Fibroblast of villous mesenchyme (primary cell): ENCODE results near the gene ASTN2. TPM values are rescaled to one million over a fixed set of nuclear protein-coding genes. Genes with fewer than 3 reads are reported as not detected.
"Not testable (repeated sequence)": the region's sequence is repeated elsewhere in the genome, so short reads cannot be mapped to it uniquely, and the experiment has no call there.

Experiments
- DNase-seq: peaks from one replicate; pipeline ENCODE4 v3.0.0-alpha.2; 2010; ENCODE audit warnings: low read depth
- H3K4me3 ChIP-seq: 2 replicates; pipeline ENCODE4 v1.5.1; 2011; ENCODE audit warnings: low read depth, mild to moderate bottlenecking, low read length
- total RNA-seq: library from RNA; depleted of rRNA; stranded (reverse); fragments of >200 nt; gene quantifications from 2 replicates; pipeline ENCODE4 v1.2.3, GENCODE V29; 2012
- TF ChIP-seq, protein P1 (sequence below): IDR thresholded peaks from 2 replicates; pipeline ENCODE4 v1.5.1; 2012; ENCODE audit warnings: low read depth, mild to moderate bottlenecking, low read length; ENCODE audit not compliant: insufficient read depth

Gene ASTN2
- total RNA-seq, 1 donor, result 5.6 TPM

DNA sequence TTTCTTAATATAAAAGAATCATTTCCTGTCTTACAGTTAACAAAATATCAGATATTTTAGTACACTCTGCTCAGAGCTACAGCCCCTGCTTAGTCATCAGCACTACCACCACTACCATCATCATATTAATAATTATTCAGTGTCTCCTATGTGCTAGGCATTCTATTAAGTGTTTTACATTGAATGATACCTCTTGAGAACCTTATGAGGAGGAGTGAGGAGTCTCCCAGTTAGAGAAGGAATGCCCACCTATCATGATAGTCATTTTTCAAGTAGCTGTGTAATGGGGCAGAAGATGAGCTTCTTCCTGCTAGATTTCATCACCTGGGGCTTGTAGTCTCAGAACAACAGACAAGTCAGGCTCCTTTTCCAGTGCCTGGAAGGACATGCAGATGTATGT is 489.7 kb downstream of the ASTN2 start:
- no peak for DNase-seq
- H3K4me3 ChIP-seq, result no peak overlapping the region
- TF ChIP-seq, protein P1, sequence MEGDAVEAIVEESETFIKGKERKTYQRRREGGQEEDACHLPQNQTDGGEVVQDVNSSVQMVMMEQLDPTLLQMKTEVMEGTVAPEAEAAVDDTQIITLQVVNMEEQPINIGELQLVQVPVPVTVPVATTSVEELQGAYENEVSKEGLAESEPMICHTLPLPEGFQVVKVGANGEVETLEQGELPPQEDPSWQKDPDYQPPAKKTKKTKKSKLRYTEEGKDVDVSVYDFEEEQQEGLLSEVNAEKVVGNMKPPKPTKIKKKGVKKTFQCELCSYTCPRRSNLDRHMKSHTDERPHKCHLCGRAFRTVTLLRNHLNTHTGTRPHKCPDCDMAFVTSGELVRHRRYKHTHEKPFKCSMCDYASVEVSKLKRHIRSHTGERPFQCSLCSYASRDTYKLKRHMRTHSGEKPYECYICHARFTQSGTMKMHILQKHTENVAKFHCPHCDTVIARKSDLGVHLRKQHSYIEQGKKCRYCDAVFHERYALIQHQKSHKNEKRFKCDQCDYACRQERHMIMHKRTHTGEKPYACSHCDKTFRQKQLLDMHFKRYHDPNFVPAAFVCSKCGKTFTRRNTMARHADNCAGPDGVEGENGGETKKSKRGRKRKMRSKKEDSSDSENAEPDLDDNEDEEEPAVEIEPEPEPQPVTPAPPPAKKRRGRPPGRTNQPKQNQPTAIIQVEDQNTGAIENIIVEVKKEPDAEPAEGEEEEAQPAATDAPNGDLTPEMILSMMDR, result no peak

DNA sequence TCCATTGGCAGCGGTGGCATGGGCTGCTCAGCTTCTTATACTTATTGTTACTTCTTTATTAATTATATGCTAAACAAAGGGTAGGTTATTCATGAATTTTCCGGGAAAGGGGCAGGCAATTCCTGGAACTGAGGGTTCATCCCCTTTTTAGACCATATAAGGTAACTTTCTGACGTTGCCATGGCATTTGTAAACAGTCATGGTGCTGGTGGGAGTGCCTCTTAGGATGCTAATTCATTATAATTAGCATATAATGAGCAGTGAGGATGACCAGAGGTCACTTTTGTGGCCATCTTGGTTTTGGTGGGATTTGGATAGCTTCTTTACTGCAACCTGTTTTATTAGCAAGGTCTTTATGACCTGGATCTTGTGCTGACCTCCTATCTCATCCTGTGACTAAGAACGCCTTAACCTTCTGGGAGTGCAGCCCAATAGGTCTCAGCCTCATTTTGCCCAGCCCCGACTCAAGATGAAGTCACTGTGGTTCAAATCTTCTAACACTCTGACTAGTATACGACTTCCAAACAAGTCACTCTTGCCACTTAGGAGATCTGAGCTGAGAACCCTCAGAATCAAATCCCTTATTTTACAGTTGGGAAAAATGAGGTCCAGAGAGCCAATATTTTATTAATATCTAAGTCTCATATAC is 490.3 kb downstream of the ASTN2 start:
- TF ChIP-seq, protein P1, result no peak
- no peak for DNase-seq
- H3K4me3 ChIP-seq, result no peak overlapping the region

DNA sequence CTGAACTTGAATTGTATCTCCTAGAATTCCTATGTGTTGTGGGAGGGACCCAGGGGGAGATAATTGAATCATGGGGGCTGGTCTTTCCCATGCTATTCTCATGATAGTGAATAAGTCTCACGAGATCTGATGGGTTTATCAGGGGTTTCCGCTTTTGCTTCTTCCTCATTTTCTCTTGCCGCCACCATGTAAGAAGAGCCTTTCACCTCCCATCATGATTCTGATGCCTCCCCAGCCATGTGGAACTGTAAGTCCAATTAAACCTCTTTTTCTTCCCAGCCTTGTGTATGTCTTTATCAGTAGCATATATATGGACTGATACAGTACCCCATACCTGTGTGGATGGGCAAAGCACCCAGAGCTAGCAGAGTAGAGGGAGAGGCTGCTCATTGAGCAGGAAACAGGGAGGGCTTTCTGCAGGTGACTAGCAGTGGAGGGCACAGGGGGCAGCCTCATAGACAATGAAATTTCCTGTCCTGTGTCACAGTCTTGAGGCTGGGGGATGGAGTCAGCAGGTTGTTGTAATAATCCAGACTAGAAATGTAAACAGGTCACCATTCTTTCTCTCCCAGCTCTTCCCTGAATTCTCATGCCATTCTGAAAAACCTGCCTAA is 496.9 kb downstream of the ASTN2 start:
- H3K4me3 ChIP-seq, result not testable (repeated sequence)

DNA sequence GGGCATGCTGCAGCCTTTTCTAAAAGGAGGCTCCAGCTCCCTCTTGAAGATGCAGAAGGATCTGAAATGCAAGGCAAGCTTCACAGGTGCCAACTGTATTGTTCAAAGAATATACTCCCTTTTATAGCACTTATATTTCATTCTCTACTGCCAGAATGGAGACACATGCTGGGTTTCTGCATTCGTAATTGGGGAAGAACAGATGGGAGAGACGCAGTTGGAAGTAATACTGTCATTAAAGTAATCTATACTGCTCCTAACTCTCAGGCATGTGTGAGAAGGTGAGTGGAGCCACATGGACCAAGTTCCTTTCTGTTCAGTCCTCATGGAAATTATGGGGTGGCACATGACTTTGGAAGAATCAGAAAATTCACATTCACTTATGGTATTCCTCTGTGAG is 501.3 kb downstream of the ASTN2 start:
- TF ChIP-seq, protein P1, result no peak
- no peak overlapping the region for H3K4me3 ChIP-seq
- DNase-seq, result no peak

More for the DNA sequence above, 496.9 kb downstream of the ASTN2 start:
- not testable (repeated sequence) for DNase-seq

DNA sequence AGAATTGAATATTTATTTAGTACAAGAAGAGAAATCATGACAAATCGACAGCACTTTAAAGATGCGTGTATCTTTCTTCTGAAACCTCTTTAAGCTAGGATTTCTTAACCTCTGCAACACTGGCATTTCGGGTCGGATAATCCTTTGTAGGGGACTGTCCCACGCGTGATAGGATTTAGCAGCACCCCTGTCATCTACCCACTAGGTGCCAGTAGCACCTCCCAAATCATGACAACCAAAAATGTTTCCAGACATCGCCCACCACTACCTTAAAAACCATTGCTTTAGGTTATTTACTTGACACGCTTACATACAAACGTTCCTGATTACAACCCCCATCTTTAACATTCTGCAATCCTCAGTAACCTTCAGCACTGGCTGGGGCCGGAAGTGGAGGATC is 504.7 kb downstream of the ASTN2 start:
- no peak for DNase-seq
- TF ChIP-seq, protein P1, result no peak

DNA sequence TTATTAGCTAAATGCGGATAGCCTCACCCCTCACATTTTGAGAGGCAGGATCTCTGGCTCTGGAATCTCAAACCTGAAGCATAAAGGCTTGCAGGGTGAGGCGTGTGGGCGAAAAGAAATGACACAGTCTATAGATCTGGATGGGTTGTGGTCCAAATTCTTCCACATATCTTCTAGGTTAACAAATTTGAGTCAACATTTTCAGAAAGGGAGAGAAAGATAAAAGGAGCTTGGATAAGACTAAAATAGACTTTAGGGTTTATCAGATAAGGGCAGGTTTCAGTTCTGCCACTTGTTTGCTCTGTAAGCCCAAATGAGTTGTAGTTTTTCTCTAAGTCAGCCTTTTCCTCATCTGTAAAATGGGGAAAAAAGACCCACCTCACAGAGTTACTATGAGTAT is 506.9 kb downstream of the ASTN2 start:
- TF ChIP-seq, protein P1, result no peak
- DNase-seq, result no peak

More for the DNA sequence above, 504.7 kb downstream of the ASTN2 start:
- no peak overlapping the region for H3K4me3 ChIP-seq

DNA sequence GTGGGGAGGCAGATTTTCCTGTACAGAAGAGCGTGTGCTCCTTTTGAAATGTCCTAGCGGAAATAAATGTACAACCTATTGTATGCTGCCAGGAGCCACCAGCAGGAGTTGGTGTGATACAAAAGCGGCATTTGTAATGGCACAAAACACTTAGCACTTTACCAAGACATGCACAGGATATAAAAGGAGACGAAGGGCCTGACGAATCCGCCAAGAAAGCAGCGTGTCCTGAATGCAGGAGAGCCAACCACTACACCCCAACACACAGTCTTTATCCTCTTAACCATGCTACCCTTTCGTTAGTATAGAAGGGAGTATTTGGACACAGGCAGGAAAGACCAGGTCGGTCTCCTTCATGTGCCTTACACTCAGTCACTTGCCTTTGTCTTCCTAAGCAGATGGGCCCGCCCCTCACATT is 509.7 kb downstream of the ASTN2 start:
- no peak overlapping the region for H3K4me3 ChIP-seq
- DNase-seq, result no peak
- TF ChIP-seq, protein P1, result no peak

More for the DNA sequence above, 506.9 kb downstream of the ASTN2 start:
- no peak overlapping the region for H3K4me3 ChIP-seq
